Muscle layer of duodenum (tissue), 2 donors: ENCODE measurements around the gene MMP23B.

Experiments
- H3K27ac ChIP-seq: one replicate; pipeline ENCODE4 v1.7.0; 2013; ENCODE audit warnings: mild to moderate bottlenecking, low read length
- H3K27me3 ChIP-seq: one replicate; pipeline ENCODE4 v1.7.0; 2013; ENCODE audit warnings: low read depth, mild to moderate bottlenecking, control low read depth, low read length
- H3K36me3 ChIP-seq, 2 donors: one replicate each; pipeline ENCODE4 v1.7.0; 2013; ENCODE audit warnings: low read length in 2 of 2, control low read depth in 1 of 2, mild to moderate bottlenecking in 1 of 2; ENCODE audit not compliant: insufficient read depth in 2 of 2, control insufficient read depth in 1 of 2
- H3K4me1 ChIP-seq, 2 donors: one replicate each; pipeline ENCODE4 v1.7.0; 2013; ENCODE audit warnings: low read length in 2 of 2, mild to moderate bottlenecking in 2 of 2, control low read depth in 1 of 2, moderate library complexity in 1 of 2; ENCODE audit not compliant: insufficient read depth in 2 of 2, control insufficient read depth in 1 of 2
- H3K4me3 ChIP-seq, 2 donors: one replicate each; pipeline ENCODE4 v1.7.0; 2013; ENCODE audit warnings: low read length in 2 of 2, low read depth in 1 of 2, mild to moderate bottlenecking in 1 of 2
- H3K9me3 ChIP-seq, 2 donors: one replicate each; pipeline ENCODE4 v1.7.0; 2013; ENCODE audit warnings: low read length in 2 of 2, control low read depth in 1 of 2, mild to moderate bottlenecking in 1 of 2; ENCODE audit not compliant: control insufficient read depth in 1 of 2
- donor health status: healthy.

Gene MMP23B

DNA sequence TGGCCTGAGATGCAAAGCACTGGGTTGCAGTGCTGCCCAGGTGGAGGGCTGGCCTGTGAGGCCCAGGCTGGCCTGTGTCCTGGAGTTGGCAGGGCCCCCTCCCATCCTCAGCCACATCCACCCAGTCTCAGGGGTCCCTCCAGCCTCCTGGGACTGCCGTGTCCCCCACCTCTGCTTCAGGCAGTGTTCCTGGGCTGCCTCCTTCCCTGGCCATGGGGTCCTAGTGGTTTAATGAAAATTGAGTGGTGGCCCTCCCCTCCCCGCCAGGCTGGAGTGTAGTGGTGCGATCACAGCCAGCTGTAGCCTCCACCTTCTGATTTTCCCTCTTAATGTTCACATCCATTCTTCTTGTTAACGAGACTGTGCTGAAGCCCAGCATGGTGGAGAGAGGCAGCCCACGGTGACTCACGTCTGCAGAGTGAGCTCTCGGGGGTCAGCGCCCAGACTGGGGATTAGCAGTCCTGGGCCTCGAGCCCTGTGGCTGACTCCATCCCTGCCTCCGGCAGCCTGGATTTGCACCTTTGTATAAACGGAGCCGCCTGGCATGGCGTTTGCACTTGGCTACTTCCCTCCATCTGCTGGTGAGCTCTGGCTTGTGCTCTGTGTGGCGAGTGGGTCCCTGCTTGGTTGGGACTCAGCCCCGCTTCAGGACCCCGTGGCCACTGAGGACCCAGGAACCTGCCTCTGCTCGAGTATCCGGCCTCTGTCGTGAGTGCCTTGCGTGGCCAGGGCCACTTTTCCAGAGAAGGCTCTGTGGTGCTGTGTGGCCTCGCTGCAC is 9.8 kb upstream of the MMP23B start:
- Histone ChIP-seq H3K4me3 (no peak overlapping the region), H3K9me3 (no peaks in the 10 kb centered on the region), H3K36me3 (peaks cover 7 to 14% of the 10 kb centered on the region in 2 donors), H3K4me1 (peaks cover 0 to 4% of the 10 kb centered on the region in 2 donors), H3K27ac (no peak overlapping the region), H3K27me3 (no peaks in the 10 kb centered on the region)

- Histone ChIP-seq H3K4me1 (no peaks in the 10 kb centered on the region), H3K27ac (no peak overlapping the region), H3K36me3 (peaks cover 4 to 18% of the 10 kb centered on the region in 2 donors)
These were observed 9.2 kb upstream of the MMP23B start for GRCh38 chr1:1622788-1623094.

GRCh38 chr1:1623181-1623630 is 8.8 kb upstream of the MMP23B start:
- no peak overlapping the region for H3K27ac ChIP-seq
- no peaks in the 10 kb centered on the region for H3K9me3 ChIP-seq
- no peaks in the 10 kb centered on the region for H3K27me3 ChIP-seq
- H3K36me3 ChIP-seq, result peaks cover 0 to 19% of the 10 kb centered on the region in 2 donors
- H3K4me1 ChIP-seq, result no peaks in the 10 kb centered on the region
- no peak overlapping the region for H3K4me3 ChIP-seq

More at GRCh38 chr1:1622788-1623094, 9.2 kb upstream of the MMP23B start:
- H3K9me3 ChIP-seq, result no peaks in the 10 kb centered on the region
- no peaks in the 10 kb centered on the region for H3K27me3 ChIP-seq
- no peak overlapping the region for H3K4me3 ChIP-seq

GRCh38 chr1:1623631-1624442 is 8.1 kb upstream of the MMP23B start:
- no peak overlapping the region for H3K27ac ChIP-seq
- no peak overlapping the region for H3K4me3 ChIP-seq
- peaks cover 0 to 25% of the 10 kb centered on the region in 2 donors for H3K36me3 ChIP-seq
- H3K9me3 ChIP-seq, result no peaks in the 10 kb centered on the region
- no peaks in the 10 kb centered on the region for H3K4me1 ChIP-seq
- no peaks in the 10 kb centered on the region for H3K27me3 ChIP-seq

GRCh38 chr1:1624443-1625403 is 7.2 kb upstream of the MMP23B start:
- Histone ChIP-seq H3K27ac (no peak overlapping the region), H3K27me3 (no peaks in the 10 kb centered on the region), H3K4me1 (no peaks in the 10 kb centered on the region), H3K36me3 (peaks cover 0 to 29% of the 10 kb centered on the region in 2 donors), H3K4me3 (no peak overlapping the region), H3K9me3 (no peaks in the 10 kb centered on the region)

DNA sequence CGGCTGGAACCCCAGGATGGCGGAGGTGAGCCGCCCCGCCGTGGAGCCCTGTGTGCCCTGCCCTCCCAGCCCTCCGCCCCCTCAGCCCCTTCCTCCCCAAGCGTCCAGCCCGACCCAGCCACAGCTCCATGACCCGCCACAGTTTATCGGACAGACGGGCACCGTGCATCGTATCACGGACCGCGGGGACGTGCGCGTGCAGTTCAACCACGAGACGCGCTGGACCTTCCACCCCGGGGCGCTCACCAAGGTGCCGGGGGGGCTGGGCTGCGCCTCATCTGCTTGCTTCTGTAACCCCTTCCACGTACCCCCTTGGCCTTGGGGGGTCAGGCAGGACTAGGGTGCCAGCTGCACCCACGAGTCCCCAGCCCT is 6.6 kb upstream of the MMP23B start:
- Histone ChIP-seq H3K4me3 (no peak overlapping the region), H3K36me3 (peaks cover 0 to 29% of the 10 kb centered on the region in 2 donors), H3K4me1 (peaks cover 0 to 2% of the 10 kb centered on the region in 2 donors), H3K9me3 (no peaks in the 10 kb centered on the region), H3K27me3 (no peaks in the 10 kb centered on the region), H3K27ac (no peak overlapping the region)

GRCh38 chr1:1625824-1626206 is 6.2 kb upstream of the MMP23B start:
- H3K27me3 ChIP-seq, result no peaks in the 10 kb centered on the region
- peaks cover 0 to 6% of the 10 kb centered on the region in 2 donors for H3K4me1 ChIP-seq
- no peak overlapping the region for H3K27ac ChIP-seq
- H3K9me3 ChIP-seq, result no peaks in the 10 kb centered on the region
- H3K36me3 ChIP-seq, result peaks cover 0 to 29% of the 10 kb centered on the region in 2 donors
- no peak overlapping the region for H3K4me3 ChIP-seq

DNA sequence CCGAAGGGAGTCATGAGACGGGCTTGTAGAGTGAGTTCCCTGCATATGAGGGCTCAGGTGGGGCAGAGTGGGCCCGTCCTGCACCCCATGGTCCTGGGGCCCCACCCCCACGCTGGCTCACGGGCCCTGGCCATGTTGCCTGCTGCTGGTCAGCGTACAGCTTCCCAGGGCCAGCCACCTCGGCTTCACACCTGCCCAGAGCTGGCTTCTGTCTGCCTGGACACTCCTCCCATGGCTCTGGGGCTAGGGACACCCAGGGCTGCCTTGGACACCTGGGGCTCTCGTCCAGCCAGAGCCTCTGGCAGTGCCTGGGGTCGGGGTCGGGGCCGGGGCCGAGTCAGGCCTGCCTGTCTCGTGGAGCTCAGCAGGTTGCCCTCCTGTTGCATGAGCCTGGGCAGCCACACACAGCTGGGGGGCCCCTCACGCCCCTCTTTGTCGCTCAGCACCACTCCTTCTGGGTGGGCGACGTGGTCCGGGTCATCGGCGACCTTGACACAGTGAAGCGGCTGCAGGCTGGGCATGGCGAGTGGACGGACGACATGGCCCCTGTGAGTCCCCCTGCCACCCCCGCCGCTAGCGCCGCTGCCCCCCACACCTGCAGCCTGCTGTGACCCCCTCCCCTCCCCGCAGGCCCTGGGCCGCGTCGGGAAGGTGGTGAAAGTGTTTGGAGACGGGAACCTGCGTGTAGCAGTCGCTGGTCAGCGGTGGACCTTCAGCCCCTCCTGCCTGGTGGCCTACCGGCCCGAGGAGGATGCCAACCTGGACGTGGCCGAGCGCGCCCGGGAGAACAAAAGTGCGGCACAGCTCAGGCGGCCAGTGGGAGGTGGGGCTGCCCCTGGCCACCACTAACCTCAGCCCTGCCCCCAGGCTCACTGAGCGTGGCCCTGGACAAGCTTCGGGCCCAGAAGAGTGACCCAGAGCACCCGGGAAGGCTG is 5.5 kb upstream of the MMP23B start:
- no peaks in the 10 kb centered on the region for H3K27me3 ChIP-seq
- no peak overlapping the region for H3K27ac ChIP-seq
- H3K4me3 ChIP-seq, result no peak overlapping the region
- H3K36me3 ChIP-seq, result peaks cover 0 to 29% of the 10 kb centered on the region in 2 donors
- no peaks in the 10 kb centered on the region for H3K9me3 ChIP-seq
- peaks cover 0 to 6% of the 10 kb centered on the region in 2 donors for H3K4me1 ChIP-seq

DNA sequence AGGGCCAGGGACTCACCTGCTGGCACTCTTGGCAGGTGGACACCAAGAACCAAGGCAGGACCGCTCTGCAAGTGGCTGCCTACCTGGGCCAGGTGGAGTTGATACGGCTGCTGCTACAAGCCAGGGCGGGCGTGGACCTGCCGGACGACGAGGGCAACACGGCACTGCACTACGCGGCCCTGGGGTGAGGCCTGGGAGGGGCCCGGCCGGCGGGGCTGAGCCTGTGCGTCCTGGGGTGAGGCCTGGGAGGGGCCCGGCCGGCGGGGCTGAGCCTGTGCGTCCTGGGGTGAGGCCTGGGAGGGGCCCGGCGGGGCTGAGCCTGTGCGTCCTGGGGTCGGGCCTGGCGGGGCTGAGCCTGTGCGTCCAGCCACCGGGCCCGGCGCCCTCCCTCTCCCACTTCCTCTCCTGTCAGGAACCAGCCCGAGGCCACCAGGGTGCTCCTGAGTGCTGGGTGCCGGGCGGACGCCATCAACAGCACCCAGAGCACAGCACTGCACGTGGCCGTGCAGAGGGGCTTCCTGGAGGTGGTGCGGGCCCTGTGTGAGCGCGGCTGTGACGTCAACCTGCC is 4.6 kb upstream of the MMP23B start:
- peaks cover 0 to 29% of the 10 kb centered on the region in 2 donors for H3K36me3 ChIP-seq
- peaks cover 0 to 15% of the 10 kb centered on the region in 2 donors for H3K4me1 ChIP-seq

More for the DNA sequence above, 4.6 kb upstream of the MMP23B start:
- H3K4me3 ChIP-seq, result no peak overlapping the region
- H3K27ac ChIP-seq, result no peak overlapping the region
- no peaks in the 10 kb centered on the region for H3K27me3 ChIP-seq
- H3K9me3 ChIP-seq, result no peaks in the 10 kb centered on the region
